GM21360 (cell line): ENCODE data around the gene NPPA.
"Not testable (repeated sequence)": the region's sequence is repeated elsewhere in the genome, so short reads cannot be mapped to it uniquely, and the experiment has no call there.

Source experiments
- ATAC-seq: cut with Tn5 transposase; IDR thresholded peaks from one replicate; pipeline ENCODE4 v1.9.1; 2021; ENCODE audit warnings: mild to moderate bottlenecking, moderate library complexity; ENCODE audit not compliant: unreplicated experiment

The NPPA gene

DNA sequence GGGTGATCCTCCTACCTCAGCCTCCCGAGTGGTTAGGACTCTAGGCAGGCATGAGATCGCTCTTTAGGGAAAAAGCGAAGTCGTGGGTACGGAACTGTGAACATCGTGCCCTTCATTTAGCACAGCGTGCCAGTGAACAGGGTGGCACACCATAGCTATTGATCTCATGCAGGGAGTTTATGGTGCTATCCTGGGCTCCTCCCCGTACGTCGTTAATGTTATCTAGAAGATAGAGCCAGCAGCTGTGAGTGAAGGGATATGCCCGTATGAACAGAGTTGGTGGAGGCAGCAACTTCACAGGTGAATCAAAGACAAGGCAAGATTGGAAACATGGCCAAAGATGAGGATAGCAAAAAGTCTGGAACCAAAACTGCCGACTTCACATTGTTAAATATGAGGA is 30.4 kb downstream of the NPPA start:
- ATAC-seq = no peak

- ATAC-seq = no peak
These were observed 34.6 kb downstream of the NPPA start for GRCh38 chr1:11813021-11813420.

- ATAC-seq = no peak
These were observed 40.5 kb downstream of the NPPA start for GRCh38 chr1:11807133-11807532.

GRCh38 chr1:11806307-11806936 is 41.2 kb downstream of the NPPA start:
- ATAC-seq = peak; percentile 39

GRCh38 chr1:11805422-11806306 is 41.9 kb downstream of the NPPA start, which contains the start of the genes CLCN6 and MTHFR:
Gene CLCN6, plus strand, starts transcription at chr1:11806191. Its CDS starts 72 bp downstream, at chr1:11806263.
Gene MTHFR, minus strand, starts transcription at chr1:11805964. Its CDS starts 2,848 bp downstream, at chr1:11803116.
- ATAC-seq = peak; percentile 80

DNA sequence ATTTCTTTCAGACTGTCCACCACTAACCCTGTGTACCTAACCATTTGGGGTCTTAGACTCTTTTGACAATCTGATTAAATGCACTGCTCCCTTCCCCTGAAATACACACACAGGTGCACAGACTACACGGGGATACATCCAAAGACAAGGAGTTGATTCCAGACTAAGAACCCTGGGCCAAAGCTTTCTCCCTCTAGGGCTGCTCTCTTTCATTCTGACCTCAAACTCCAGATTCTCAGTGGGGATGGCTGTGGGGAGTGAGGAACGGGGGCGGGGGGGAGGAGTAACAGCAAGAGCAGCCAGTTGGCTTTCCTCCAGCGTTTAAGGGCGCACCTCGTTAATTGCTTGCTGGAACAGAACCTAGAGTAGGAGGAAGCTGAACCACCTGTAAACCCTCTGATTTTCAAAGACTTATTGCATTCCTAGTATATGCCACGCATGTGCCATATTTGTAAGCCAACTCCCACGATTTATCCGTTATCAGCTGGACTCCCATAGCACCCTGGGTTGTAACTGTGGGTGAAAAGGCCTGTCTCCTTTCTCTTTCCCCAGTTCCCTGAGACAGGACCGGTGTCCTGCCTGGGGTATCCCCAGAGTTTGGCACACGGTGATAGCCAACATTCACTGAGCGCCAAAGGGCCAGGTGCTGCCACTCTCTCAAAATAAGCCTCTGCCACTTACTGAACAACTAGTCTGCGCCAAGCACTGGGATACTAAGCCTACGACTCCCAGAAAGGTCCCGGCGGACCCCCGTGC is 42.7 kb downstream of the NPPA start:
- no peak for ATAC-seq

GRCh38 chr1:11803924-11804665 is 43.5 kb downstream of the NPPA start:
- not testable (repeated sequence) for ATAC-seq

- ATAC-seq = no peak
These were observed 44.4 kb downstream of the NPPA start for GRCh38 chr1:11802973-11803885.

DNA sequence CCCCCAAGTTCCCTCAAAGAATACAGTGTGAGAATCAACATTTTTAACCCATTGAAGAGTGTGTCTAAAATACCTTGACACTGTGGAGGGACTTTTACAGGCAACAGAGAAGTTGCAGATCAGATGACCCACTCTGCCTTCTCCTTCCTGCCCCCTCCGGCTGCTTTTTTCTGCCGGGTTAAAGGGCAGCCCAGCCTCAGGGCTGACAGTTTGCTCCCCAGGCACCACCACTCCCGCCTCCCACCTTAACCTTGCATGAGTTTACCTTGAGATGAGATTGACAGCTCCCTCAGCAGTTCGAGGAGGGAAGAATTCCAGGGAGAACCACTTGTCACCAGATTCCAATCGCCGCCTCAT is 45.0 kb downstream of the NPPA start:
- no peak for ATAC-seq

DNA sequence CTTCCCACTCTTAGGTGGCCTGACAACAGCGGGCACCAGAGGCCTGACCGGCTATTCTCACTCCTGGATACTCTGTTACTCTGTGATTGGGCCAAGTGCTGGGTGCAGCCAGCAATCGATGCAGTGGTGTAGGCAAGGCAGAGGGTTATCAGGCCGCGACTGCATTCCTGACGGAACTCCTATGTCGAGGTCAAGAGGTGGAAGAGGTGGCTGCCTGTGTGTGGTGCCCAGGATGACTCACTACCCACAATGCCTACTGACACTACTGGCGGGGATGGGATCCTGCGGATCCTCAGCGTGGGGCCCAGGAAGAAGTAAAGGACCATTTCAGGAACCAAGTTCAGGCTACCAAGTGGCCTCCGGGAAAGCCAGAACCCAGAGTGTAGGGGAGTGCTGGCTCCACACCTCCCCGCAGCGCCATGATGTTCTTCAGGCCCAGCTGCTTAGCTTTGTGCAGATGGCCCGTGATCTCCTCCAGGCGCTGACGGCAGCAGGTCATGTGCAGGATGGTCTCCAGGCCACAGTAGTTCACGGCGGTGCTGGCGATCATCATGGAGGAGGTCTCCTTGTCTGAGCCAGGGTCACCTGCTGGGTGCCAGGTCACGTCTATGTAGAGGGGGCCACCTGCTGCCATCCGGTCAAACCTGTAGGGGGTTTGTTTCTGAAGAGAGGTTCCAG is 46.7 kb downstream of the NPPA start:
- no peak for ATAC-seq

DNA sequence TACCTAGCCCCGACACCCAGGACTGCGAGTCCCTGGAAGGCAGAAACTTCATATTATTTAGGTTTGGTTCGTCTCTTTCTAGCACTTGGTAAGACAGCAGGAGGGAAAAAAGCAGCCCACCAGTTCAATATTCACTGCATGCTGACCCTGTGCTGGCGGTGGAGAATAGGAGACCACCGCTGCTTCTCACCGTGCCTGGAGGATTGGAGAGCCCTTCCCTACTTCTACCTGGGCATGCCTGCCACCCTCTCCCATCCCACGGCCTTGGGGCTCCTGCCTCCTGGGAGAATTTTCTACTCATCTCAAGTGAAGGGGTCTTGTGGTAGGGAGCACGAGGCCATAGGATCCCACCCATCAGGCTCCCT is 47.2 kb downstream of the NPPA start:
- ATAC-seq = no peak

DNA sequence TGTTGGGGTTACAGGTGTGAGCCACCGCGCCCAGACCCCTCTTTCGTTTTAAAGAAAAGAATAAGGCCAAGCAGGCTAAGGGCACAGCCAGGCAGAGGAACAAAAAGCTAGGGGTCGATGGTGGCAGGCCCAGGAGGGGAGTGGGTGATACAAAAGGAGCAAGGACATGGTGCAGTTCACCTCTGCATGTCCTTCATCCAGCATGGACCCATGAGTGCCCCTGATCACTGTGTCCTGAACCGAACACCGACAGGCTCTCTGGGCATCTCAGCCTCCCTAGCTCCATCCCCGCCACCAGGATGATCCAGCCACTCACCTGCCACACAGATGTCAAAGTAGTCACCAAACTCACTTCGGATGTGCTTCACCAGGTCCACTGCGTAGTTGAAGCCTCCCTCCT is 47.7 kb downstream of the NPPA start:
- no peak for ATAC-seq

DNA sequence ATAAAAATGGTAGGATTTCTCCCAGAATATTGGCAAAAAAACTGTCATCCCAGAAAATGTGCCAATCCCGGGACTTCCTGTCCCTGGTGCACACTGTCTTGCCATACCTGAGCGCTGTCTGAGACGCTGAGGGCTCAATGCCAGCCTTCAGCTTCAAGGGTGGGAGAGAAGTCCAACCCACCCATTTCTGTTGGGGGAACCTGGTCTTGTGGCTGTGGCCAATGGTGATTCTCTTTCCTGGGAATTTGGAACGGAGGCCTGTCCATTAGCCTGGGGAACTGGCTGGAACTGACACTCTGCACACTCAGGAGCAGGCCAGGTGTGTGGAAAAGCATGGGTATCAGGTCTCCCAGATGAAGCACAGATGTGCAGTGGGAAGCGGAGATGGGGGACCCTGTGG is 48.5 kb downstream of the NPPA start:
- ATAC-seq = no peak

- ATAC-seq = no peak
These were observed 49.9 kb downstream of the NPPA start for GRCh38 chr1:11797525-11798216.

DNA sequence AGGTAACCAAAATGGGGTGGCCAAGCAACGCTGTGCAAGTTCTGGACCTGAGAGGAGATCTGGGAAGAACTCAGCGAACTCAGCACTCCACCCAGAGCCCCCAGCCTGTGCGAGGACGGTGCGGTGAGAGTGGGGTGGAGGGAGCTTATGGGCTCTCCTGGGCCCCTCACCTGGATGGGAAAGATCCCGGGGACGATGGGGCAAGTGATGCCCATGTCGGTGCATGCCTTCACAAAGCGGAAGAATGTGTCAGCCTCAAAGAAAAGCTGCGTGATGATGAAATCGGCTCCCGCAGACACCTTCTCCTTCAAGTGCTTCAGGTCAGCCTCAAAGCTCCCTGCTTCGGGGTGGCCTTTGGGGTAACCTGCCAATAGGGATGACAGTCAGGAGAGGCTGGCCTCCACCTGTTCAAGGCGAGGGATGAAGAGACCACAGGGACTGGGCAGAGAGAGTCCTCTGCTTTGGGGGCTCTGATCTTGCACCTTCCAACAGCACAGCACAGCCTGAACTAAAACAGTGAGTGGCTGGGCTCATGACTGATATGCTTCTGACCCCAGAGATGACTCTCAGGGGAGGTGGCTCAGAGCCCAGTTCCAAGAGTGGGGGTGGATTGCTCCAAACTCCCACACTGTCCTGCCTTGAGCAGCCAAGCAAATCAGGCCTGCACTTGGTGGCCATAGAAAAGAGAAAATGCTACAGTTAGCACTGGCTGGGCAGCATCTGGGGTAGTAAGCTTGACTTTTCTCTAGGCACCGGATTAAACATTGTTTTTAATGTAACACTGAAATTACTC is 51.4 kb downstream of the NPPA start:
- no peak for ATAC-seq
